SK-N-SH (cell line): ENCODE data around the gene RXYLT1.

Experiments
- ELF1 ChIP-seq: IDR thresholded peaks from 2 replicates; pipeline ENCODE4 v1.4.0; 2012
- FOXJ3 ChIP-seq: sonication (generic); formaldehyde crosslinking; IDR thresholded peaks from 2 replicates; pipeline ENCODE4 v1.5.1; 2020; ENCODE audit warnings: mild to moderate bottlenecking, missing genetic modification reagents
- SMC3 ChIP-seq: IDR thresholded peaks from 2 replicates; pipeline ENCODE4 v1.6.1; 2012; ENCODE audit warnings: low read depth, low read length, improper control_type of control experiment
- YY1 ChIP-seq: IDR thresholded peaks from 2 replicates; pipeline ENCODE4 v1.4.0; 2012; ENCODE audit warnings: low read depth, mild to moderate bottlenecking
- TF ChIP-seq, protein P1 (sequence below): IDR thresholded peaks from 2 replicates; pipeline ENCODE4 v1.6.1; 2012; ENCODE audit warnings: mild to moderate bottlenecking, low read depth, low read length, moderate library complexity

DNA sequence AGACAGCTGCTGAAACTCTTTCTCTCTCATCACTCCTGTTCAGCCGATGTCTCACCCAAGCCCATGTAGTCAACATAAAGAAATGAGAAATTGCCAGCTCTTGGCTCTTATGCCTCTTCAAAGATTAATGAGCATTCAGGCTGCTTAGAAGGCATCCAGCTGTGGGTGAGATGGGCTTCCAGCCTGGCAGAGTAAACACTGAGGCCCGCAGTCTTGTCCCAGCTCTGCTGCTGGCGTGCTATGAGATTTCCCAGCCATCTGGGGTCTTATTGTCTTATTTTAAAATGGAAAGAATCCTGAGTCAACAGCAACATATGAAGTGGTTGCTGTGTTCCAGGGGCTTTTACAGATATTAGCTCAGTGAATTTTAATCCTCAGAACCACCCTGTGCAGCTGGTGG is 12.6 kb downstream of the RXYLT1 start:
- no peak for TF ChIP-seq FOXJ3 (CRISPR knock-in tag)
- TF ChIP-seq ELF1 = no peak
- TF ChIP-seq, protein P1, sequence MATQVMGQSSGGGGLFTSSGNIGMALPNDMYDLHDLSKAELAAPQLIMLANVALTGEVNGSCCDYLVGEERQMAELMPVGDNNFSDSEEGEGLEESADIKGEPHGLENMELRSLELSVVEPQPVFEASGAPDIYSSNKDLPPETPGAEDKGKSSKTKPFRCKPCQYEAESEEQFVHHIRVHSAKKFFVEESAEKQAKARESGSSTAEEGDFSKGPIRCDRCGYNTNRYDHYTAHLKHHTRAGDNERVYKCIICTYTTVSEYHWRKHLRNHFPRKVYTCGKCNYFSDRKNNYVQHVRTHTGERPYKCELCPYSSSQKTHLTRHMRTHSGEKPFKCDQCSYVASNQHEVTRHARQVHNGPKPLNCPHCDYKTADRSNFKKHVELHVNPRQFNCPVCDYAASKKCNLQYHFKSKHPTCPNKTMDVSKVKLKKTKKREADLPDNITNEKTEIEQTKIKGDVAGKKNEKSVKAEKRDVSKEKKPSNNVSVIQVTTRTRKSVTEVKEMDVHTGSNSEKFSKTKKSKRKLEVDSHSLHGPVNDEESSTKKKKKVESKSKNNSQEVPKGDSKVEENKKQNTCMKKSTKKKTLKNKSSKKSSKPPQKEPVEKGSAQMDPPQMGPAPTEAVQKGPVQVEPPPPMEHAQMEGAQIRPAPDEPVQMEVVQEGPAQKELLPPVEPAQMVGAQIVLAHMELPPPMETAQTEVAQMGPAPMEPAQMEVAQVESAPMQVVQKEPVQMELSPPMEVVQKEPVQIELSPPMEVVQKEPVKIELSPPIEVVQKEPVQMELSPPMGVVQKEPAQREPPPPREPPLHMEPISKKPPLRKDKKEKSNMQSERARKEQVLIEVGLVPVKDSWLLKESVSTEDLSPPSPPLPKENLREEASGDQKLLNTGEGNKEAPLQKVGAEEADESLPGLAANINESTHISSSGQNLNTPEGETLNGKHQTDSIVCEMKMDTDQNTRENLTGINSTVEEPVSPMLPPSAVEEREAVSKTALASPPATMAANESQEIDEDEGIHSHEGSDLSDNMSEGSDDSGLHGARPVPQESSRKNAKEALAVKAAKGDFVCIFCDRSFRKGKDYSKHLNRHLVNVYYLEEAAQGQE = no peak
- TF ChIP-seq SMC3 = no peak
- no peak for TF ChIP-seq YY1
